GM19395 (cell line): ENCODE results near the gene PHF21B.
"Not testable (repeated sequence)": the region's sequence is repeated elsewhere in the genome, so short reads cannot be mapped to it uniquely, and the experiment has no call there.

Experiments used
- ATAC-seq: cut with Tn5 transposase; IDR thresholded peaks from one replicate; pipeline ENCODE4 v1.9.1; 2021; ENCODE audit warnings: mild to moderate bottlenecking, moderate library complexity; ENCODE audit not compliant: unreplicated experiment

Gene PHF21B

GRCh38 chr22:44880610-44881290 is 129.1 kb downstream of the PHF21B start:
- ATAC-seq: no peak

- ATAC-seq: no peak
Measured at GRCh38 chr22:44879301-44879680, 130.5 kb downstream of the PHF21B start.

- ATAC-seq: no peak
Measured at GRCh38 chr22:44878483-44879300, 131.1 kb downstream of the PHF21B start.

- ATAC-seq: no peak
Measured at GRCh38 chr22:44876921-44877320, 132.9 kb downstream of the PHF21B start.

GRCh38 chr22:44871782-44872181 is 138.0 kb downstream of the PHF21B start:
- ATAC-seq: no peak

- no peak for ATAC-seq
Measured at GRCh38 chr22:44870021-44870420, 139.8 kb downstream of the PHF21B start.

GRCh38 chr22:44869196-44869595 is 140.6 kb downstream of the PHF21B start:
- ATAC-seq: no peak

GRCh38 chr22:44865193-44866057 is 144.4 kb downstream of the PHF21B start:
- no peak for ATAC-seq

- ATAC-seq: no peak
Measured at GRCh38 chr22:44862981-44863860, 146.6 kb downstream of the PHF21B start.

GRCh38 chr22:44862281-44862680 is 147.5 kb downstream of the PHF21B start:
- ATAC-seq: no peak

GRCh38 chr22:44861245-44861644 is 148.6 kb downstream of the PHF21B start:
- no peak for ATAC-seq

GRCh38 chr22:44860311-44860710 is 149.5 kb downstream of the PHF21B start:
- no peak for ATAC-seq

GRCh38 chr22:44859641-44860040 is 150.2 kb downstream of the PHF21B start:
- ATAC-seq: no peak

- ATAC-seq: not testable (repeated sequence)
Measured at GRCh38 chr22:44858819-44859218, 151.0 kb downstream of the PHF21B start.

- no peak for ATAC-seq
Measured at GRCh38 chr22:44855855-44856254, 153.9 kb downstream of the PHF21B start.

GRCh38 chr22:44854641-44855040 is 155.2 kb downstream of the PHF21B start:
- not testable (repeated sequence) for ATAC-seq

- no peak for ATAC-seq
Measured at GRCh38 chr22:44850946-44851345, 158.9 kb downstream of the PHF21B start.

- ATAC-seq: no peak
Measured at GRCh38 chr22:44848791-44849420, 160.9 kb downstream of the PHF21B start.

- ATAC-seq: no peak
Measured at GRCh38 chr22:44848296-44848741, 161.5 kb downstream of the PHF21B start.

- no peak for ATAC-seq
Measured at GRCh38 chr22:44847892-44848291, 161.9 kb downstream of the PHF21B start.
